BJ (cell line): Measurements from ENCODE around the gene ARAP3. TPM values are rescaled to one million over a fixed set of nuclear protein-coding genes. Genes with fewer than 3 reads are reported as not detected.

Experiments
- CTCF ChIA-PET: fragments of 350-600 bp; formaldehyde crosslinking; extraction: SDS; loops from one replicate; lab custom pipeline; 2021; ENCODE audit warnings: antibody characterized with exemption, inconsistent platforms; lab: Yijun Ruan, JAX
- POLR2A ChIA-PET: fragments of 300-600 bp; sonication (Branson Sonifier 250); formaldehyde crosslinking; extraction: SDS; loops from one replicate; lab custom pipeline; 2021; ENCODE audit warnings: antibody characterized with exemption; lab: Charles Lee
- DNase-seq: peaks from one replicate; pipeline ENCODE4 v3.0.0-alpha.2; 2011; ENCODE audit warnings: low read depth
- H3K27me3 ChIP-seq: 2 replicates; pipeline ENCODE4 v1.6.0; 2011; ENCODE audit warnings: low read length; ENCODE audit not compliant: control insufficient read depth, insufficient read depth
- H3K36me3 ChIP-seq: 2 replicates; pipeline ENCODE4 v1.5.1; 2011; ENCODE audit warnings: low read length; ENCODE audit not compliant: control insufficient read depth, insufficient read depth
- H3K4me3 ChIP-seq: 2 replicates; pipeline ENCODE4 v1.5.1; 2011; ENCODE audit warnings: low read depth, mild to moderate bottlenecking, control low read depth, low read length
- polyA plus RNA-seq: library from polyadenylated mRNA; depleted of rRNA; stranded (reverse); fragments of >200 nt; gene quantifications from 2 replicates; pipeline ENCODE4 v1.2.3, GENCODE V29; 2011
- TF ChIP-seq, protein P1 (sequence below): IDR thresholded peaks from 2 replicates; pipeline ENCODE4 v1.5.1; 2011; ENCODE audit warnings: low read depth, mild to moderate bottlenecking, control low read depth, inconsistent platforms, low read length, moderate library complexity; ENCODE audit not compliant: insufficient read depth

The ARAP3 gene
- polyA plus RNA-seq, 1 experiment = 5.6 TPM

DNA sequence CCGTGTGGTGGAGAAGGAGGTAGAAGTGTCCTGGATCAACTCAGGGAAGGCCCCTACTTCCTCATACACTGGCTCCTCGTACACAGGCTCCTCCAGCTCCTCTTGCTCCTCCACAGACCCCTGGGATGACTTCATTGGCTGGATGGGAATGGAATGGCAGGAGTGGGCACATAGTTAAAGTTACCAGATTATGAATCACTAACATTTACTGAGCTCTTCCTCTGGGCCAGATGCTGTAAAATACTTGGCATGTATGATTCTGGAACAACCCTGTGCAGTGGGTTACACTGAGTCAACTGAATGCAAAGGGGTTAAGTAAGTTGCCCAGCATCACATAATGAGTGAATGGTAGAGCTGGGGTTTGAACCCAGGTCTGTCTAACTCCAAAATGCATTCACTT, 27.7 kb downstream of the ARAP3 start:
- TF ChIP-seq, protein P1, sequence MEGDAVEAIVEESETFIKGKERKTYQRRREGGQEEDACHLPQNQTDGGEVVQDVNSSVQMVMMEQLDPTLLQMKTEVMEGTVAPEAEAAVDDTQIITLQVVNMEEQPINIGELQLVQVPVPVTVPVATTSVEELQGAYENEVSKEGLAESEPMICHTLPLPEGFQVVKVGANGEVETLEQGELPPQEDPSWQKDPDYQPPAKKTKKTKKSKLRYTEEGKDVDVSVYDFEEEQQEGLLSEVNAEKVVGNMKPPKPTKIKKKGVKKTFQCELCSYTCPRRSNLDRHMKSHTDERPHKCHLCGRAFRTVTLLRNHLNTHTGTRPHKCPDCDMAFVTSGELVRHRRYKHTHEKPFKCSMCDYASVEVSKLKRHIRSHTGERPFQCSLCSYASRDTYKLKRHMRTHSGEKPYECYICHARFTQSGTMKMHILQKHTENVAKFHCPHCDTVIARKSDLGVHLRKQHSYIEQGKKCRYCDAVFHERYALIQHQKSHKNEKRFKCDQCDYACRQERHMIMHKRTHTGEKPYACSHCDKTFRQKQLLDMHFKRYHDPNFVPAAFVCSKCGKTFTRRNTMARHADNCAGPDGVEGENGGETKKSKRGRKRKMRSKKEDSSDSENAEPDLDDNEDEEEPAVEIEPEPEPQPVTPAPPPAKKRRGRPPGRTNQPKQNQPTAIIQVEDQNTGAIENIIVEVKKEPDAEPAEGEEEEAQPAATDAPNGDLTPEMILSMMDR = no peak
- no peak overlapping the region for H3K4me3 ChIP-seq
- H3K36me3 ChIP-seq = peaks cover 15% of the 10 kb centered on the region
- POLR2A ChIA-PET = interaction anchor here (0.5 to 1.0 kb wide), 2 partner anchors 17 to 263 kb away, joined by 4 read pairs; partner anchors contain the start of genes HDAC3 and RELL2
- DNase-seq = peak; percentile 85
- CTCF ChIA-PET = interaction anchor here (0.6 to 1.9 kb wide), 7 partner anchors 8 to 48 kb away, joined by 3 to 14 read pairs (median 4); partner anchors contain the start of gene DIAPH1
- no peaks in the 10 kb centered on the region for H3K27me3 ChIP-seq

DNA sequence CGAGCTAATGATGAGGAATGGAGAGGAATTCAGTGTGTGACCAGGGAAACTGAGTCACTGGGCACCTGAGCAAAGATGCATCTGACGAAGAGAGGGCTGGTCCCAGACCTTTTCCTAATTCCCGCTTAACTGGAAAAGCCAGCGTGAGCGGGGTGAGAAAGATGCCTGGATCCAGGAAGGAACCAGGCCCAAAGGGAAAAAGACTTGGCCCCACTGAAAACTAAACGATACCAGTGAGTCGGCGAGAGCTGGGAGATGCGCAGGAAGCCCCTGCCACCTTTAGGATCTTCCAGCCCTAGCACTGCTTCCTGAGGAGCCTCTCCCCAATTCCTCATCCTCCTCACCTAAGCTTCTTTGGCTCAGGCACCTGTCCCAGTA, 30.3 kb downstream of the ARAP3 start:
- CTCF ChIA-PET = interaction anchor here (2.1 to 2.8 kb wide), 2 partner anchors 10 to 32 kb away, joined by 9 to 12 read pairs; partner anchors contain the start of gene DIAPH1
- POLR2A ChIA-PET = interaction anchor here (0.6 kb wide), 1 partner anchor 182 kb away, joined by 3 read pairs; no protein-coding TSS in a partner anchor
- peaks cover 24% of the 10 kb centered on the region for H3K36me3 ChIP-seq
- H3K27me3 ChIP-seq = no peaks in the 10 kb centered on the region
- TF ChIP-seq, protein P1 = no peak
- no peak for DNase-seq
- peak overlapping the region; percentile 79 for H3K4me3 ChIP-seq

DNA sequence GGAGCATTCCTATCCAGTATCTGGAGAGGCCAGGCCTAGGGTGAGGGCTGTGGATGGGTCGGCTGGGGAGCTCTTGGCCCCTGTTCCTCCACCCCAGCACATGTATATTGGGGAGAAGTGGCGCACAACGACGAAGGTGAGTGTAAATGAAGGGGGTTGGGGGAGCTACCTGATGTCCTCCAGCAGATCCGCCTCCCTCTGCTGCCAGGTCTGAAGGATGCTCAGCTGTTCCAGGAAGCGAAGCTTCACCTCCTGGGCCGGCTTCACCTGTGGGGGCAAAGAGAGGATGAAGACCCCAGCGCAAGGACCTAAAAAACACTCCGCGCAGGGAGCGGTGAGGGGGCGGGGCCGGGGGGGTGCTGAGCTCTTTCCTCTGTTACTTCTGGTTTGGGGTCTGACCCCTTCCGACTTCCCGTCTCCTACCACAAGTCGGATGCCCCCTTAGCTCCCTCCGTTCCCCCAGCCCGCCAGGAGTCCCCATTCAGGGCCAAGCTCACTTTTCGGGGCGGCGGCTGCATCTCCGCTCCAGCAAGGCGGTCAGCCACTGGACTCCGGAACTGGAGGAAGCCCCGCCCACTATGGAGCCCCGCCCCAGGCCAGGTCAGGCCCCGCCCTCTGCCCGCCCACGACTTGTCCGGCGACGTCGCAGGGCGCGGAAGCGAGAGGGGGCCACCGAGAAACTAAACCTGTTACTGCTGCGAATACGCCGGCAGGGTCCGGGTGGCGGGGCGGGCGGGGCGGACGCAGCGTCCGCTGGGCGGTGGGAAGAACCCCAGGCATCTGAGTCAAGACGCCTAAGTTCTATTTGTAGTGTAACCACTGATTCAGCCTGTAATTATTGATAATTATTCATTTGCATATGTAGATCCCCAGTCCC, 30.9 kb downstream of the ARAP3 start, which contains the start of gene FCHSD1:
TSS of gene FCHSD1 (minus strand) at position 568 of the 877 bp plus-strand sequence. CDS start at position 518, 50 bp downstream.
- TF ChIP-seq, protein P1 = peak; percentile 32; the same call in 1 of the 2 replicates
- Histone ChIP-seq H3K4me3 (peak within 1 kb of the TSS; percentile 79), H3K36me3 (peaks cover 26% of the 10 kb centered on the region), H3K27me3 (no peaks in the 10 kb centered on the region)
- ChIA-PET POLR2A (interaction anchor here (0.6 to 0.7 kb wide), 4 partner anchors 14 to 183 kb away, joined by 3 to 5 read pairs (median 3); partner anchors contain the start of genes HDAC3 and RELL2), CTCF (interaction anchor here (1.1 to 2.8 kb wide), 3 partner anchors 9 to 32 kb away, joined by 4 to 12 read pairs (median 9); partner anchors contain the start of genes DIAPH1, HDAC3 and RELL2)
- no peak for DNase-seq

DNA sequence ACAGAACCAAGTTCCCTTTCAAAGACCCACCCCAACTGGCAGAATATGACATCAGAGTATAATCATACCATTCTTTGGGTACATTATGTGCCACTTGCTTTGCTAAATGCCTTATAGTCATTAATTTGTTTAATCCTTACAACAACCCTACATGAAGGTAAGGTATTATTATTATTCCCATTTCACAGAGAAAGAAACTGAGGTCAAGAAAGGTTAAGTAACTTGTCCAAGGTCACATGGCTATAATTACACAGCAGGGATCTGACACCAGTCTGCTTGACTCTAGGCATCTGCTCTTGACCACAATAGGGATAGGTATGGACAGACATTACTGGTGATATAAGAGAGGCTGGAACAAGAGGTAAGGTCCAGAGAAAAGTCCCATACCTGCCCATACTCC, 32.1 kb downstream of the ARAP3 start:
- H3K36me3 ChIP-seq = peaks cover 27% of the 10 kb centered on the region
- ChIA-PET CTCF (interaction anchor here (1.1 kb wide), 1 partner anchor 13 kb away, joined by 4 read pairs; the partner anchor contains the start of genes HDAC3 and RELL2), POLR2A (no interaction called here)
- H3K27me3 ChIP-seq = no peaks in the 10 kb centered on the region
- TF ChIP-seq, protein P1 = no peak
- H3K4me3 ChIP-seq = no peak overlapping the region; the same call in 1 of the 2 replicates
- no peak for DNase-seq
